NCI-H460 (cell line): ENCODE measurements around the gene FRMPD4. TPM values are rescaled to one million over a fixed set of nuclear protein-coding genes. Genes with fewer than 3 reads are reported as not detected.

Experiments used
- DNase-seq: peaks from one replicate; pipeline ENCODE4 v3.0.0-alpha.2; 2016; ENCODE audit warnings: low read depth; ENCODE audit errors: extremely low read depth
- total RNA-seq: library from RNA; depleted of rRNA; stranded (reverse); fragments of >200 nt; shearing (Covaris generic); gene quantifications from 2 replicates; pipeline ENCODE4 v1.2.3, GENCODE V29; 2014

The FRMPD4 gene
- total RNA-seq, 1 experiment from 2014 or later: 0.15 TPM

DNA sequence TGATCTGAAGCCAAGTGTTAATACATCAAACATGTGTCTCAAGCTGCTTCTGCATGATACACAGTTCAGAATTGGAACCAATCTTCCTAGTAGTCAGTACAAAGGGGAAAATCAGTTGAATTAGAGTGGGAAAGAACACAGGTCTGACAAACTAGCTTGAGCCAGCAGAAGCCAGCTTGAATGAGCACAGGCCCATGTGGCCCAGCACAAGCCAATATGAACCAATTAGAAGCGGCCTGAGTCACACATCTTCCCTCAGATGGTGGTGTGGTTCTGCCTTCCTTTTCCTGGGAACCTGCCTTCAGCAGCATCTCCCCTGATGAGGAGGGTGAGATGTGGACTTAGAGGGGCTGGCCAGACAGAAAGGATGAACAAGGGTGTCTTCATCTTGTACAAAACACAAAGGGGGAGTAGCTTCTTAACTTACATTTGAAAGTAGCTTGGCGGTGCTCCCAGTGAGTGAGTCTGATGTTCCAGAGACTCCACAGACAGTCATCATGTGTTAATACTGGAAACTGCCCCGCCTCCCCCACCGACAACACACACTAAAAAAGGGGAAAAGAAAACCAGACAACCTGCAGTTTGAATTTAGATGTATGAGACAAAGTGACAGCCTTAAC is 72.0 kb downstream of the FRMPD4 start:
- no peak for DNase-seq

- DNase-seq: no peak
Observed at GRCh38 chrX:12210971-12211370, 72.7 kb downstream of the FRMPD4 start.

DNA sequence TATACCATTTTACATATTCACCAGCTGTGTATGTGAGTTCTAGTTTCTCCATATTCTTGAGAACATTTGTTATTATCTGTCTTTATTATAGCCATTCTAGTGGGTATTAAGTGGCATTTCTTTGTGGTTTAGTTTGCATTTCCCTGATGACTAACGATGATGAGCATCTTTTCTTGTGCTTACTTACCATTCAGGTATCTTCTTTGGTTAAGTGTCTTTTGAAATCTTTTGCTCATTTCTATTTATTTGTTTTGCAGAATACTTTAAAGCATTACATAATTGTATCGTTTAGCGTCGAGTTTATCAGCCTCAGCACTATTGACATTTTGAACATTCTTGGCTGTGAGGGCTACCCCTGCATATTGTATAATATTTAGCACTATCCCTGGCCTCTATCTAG is 85.4 kb downstream of the FRMPD4 start:
- no peak for DNase-seq

DNA sequence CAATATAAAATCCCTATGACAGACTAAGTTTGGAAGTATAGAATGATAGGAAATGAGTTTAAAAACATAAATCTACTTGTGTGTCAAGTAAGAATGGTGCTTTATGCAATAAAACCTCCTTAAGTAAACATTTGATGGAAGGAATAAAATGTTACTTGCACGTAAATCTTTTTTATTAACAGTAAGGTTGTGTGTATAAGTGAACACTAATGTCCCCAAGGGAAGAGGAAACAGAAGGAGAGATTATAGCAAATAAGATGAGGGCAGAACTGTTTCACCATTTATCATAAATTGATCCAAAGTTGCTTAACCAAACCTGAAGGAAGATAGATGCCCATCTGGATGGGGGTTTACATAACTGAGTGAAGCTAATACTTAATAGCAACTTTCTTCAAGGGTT is 86.8 kb downstream of the FRMPD4 start:
- DNase-seq: no peak

DNA sequence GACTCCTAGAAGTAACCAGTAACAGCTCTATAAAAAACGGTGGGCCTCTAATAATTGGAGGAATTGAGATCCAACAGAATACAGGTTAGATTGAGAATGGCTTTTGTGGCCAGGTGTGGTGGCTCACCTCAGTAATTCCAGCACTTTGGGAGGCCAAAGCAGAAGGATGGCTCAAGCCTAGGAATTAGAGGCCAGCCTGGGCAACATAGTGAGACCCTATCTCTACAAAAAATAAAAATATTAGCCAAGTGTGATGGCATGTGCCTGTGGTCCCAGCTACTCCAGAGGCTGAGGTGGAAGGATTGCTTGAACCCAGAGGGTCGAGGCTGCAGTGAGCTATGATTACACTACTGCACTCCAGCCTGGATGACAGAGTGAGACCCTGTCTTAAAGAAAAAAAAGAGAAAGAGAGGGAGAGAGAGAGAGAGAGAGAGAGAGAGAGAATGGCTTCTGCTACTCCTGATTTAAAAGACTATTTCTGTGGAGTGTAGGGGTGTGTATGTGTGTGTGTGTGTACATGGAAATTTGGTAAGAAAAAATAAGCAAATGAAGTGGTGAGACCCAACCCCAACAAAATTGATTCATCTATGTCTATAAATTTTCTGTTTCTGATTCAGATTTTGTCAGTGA is 89.3 kb downstream of the FRMPD4 start:
- no peak for DNase-seq

- no peak for DNase-seq
Observed at GRCh38 chrX:12228862-12229261, 90.6 kb downstream of the FRMPD4 start.

DNA sequence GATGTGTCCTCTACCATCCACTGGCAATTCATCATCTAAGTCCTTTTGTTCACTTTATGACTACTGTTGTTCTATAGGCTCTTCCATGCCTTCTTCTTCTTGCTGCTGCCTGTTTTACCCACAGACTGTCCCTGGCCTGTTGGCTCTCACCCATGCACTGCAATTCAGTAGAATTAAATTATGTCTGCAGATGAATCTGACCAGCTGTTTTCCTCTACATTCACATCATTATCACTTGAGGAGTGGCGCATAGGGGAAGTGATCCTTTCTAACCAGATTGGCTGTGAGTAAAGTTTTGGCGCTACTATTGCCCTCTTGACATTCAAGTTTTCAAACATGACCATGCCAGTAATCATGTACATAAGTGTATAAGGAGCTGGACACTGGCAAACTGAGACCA is 91.7 kb downstream of the FRMPD4 start:
- DNase-seq: no peak

GRCh38 chrX:12234534-12235329 is 96.5 kb downstream of the FRMPD4 start:
- no peak for DNase-seq

DNA sequence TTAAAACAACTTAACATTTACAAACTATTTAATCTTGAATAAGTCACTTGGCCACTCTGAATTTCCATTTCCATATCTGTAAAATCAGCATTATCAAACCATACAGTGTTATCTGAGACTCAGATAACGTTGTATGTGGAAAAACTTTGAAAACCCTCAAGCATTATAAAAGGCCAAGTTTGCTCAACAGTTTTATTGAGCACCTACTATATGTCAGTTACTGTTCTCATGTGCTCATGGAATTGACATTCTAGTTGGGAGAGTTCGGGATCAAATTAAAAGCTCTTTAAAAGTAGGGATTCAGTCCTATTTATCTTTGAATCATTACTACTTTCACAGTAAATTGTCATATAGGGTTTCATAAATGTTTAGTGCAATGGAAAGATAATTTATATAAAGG is 97.9 kb downstream of the FRMPD4 start:
- no peak for DNase-seq

DNA sequence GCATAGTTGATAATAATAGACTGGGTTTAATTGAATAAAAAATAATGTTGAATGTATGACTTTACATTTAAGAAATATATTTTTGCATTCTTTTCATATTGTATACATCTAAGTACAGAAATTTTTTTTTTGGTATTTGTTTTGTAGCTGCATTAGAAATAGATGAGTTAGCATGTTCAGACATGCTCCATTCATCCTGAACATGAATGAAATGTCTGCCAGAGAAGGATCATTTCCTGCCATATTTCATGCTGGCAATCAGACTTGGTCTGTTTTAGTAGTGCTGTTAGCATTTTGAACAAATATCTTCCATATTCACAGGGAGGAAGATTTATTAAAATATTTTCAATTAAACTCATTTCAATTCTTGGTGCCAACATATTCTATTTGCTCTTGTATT is 98.9 kb downstream of the FRMPD4 start:
- no peak for DNase-seq

GRCh38 chrX:12237771-12238170 is 99.5 kb downstream of the FRMPD4 start:
- no peak for DNase-seq

- no peak for DNase-seq
Observed at GRCh38 chrX:12239356-12240082, 101.2 kb downstream of the FRMPD4 start.

DNA sequence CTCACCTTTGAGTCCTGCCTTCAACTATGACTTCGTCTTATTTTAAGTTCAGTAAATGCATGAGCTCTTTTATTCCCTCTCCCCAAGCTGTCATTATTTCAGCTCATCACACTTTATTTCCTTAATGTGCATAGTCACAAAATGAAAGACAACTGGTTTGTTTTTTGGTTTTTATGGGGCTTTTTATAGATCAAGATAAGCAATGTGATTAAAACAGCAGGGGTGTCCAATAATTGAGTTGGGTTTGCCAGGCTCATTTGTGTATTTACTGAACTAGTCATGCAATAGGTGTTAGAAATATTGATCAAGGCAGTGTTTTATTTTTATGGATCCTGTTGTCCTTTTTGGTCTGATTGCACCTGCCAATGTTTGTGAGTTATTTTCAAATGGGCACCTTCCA is 102.2 kb downstream of the FRMPD4 start:
- DNase-seq: no peak

- DNase-seq: no peak
Observed at GRCh38 chrX:12241026-12241425, 102.8 kb downstream of the FRMPD4 start.

- no peak for DNase-seq
Observed at GRCh38 chrX:12245650-12246645, 107.7 kb downstream of the FRMPD4 start.

- no peak for DNase-seq
Observed at GRCh38 chrX:12249997-12250396, 111.7 kb downstream of the FRMPD4 start.

DNA sequence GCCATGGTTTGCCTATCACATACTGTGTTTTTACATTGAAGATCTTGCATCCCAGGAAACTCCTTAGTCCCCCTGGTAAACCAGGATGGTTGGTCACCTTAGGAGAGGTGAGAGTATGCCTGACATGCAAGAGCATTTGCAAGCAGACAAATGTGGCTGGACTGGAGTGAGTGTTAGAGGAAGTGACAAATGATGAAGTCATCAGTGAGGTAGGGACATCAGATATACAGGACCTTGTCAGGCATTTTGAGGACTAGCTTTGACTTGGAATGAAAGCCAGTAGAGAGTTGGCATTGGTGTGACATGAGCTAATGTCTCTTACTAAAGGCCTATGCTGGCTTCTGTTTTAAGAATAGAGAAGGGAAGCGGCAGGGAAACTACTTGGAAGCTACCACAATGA is 124.9 kb downstream of the FRMPD4 start:
- DNase-seq: no peak

DNA sequence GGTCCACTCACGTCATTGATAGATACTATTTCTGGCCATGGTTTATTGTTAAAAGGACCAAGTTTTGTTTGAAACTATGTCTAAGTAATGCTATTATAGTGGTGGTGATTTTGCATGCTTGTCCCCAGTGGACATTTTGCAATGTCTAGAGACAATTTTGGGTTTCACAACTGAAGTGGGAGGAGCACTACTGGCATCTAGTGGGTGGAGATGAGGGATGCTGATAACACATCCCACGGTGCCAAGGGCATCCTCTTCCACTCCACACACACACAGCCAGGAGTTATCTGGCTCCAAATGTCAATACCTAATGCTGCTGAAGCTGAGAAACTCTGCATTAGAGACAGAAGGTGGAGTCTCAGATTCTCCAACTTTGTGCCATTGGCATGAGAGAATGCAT is 131.2 kb downstream of the FRMPD4 start:
- DNase-seq: no peak

GRCh38 chrX:12278151-12278550 is 139.9 kb downstream of the FRMPD4 start:
- no peak for DNase-seq

- no peak for DNase-seq
Observed at GRCh38 chrX:12282991-12283390, 144.7 kb downstream of the FRMPD4 start.
